IPS DF 6.9 (cell line): ENCODE results near the gene PYURF.
"Not testable (repeated sequence)": the region's sequence is repeated elsewhere in the genome, so short reads cannot be mapped to it uniquely, and the experiment has no call there.

ENCODE experiments used
- DNase-seq: peaks from one replicate; pipeline ENCODE4 v3.0.0-alpha.2; 2013; ENCODE audit warnings: low read depth, low spot score
- H3K27ac ChIP-seq: one replicate; pipeline ENCODE4 v1.5.1; 2013; ENCODE audit warnings: low read length, control low read depth
- H3K27me3 ChIP-seq: 2 replicates; pipeline ENCODE4 v1.6.1; 2013; ENCODE audit warnings: mild to moderate bottlenecking, low read length; ENCODE audit not compliant: control insufficient read depth, insufficient read depth
- H3K36me3 ChIP-seq: 2 replicates; pipeline ENCODE4 v1.6.1; 2013; ENCODE audit warnings: low read length; ENCODE audit not compliant: control insufficient read depth, insufficient read depth
- H3K4me1 ChIP-seq: 2 replicates; pipeline ENCODE4 v1.6.1; 2013; ENCODE audit warnings: low read length; ENCODE audit not compliant: control insufficient read depth, insufficient read depth
- H3K4me3 ChIP-seq: 2 replicates; pipeline ENCODE4 v1.5.1; 2013; ENCODE audit warnings: mild to moderate bottlenecking, low read length
- H3K9me3 ChIP-seq: 2 replicates; pipeline ENCODE4 v1.6.1; 2013; ENCODE audit warnings: low read length, inconsistent platforms; ENCODE audit not compliant: control insufficient read depth, insufficient read depth
- WGBS: extraction: QIAGEN DNeasy Blood & Tissue Kit; methylation state at CpG from one replicate; pipeline ENCODE4 v1.1.7; 2013; ENCODE audit warnings: mixed read lengths, missing lambda C conversion rate; ENCODE audit not compliant: insufficient read length, insufficient coverage; 5-methylcytosine and 5-hydroxymethylcytosine counted together

Gene PYURF

GRCh38 chr4:88523325-88524129 is at the start of gene PYURF:
TSS of gene PYURF (minus strand) at chr4:88523776. CDS start at chr4:88523700, 76 bp downstream.
- no peak within 1 kb of the TSS for H3K27ac ChIP-seq
- no peaks in the 10 kb centered on the region for H3K27me3 ChIP-seq
- H3K36me3 ChIP-seq: no peaks in the 10 kb centered on the region; the same call in 1 of the 2 replicates
- WGBS: no CpG with 5 or more reads among the region's 68 CpGs
- peak within 1 kb of the TSS; percentile 63 for H3K4me3 ChIP-seq
- no peaks in the 10 kb centered on the region for H3K4me1 ChIP-seq
- DNase-seq: peak; percentile 75
- H3K9me3 ChIP-seq: no peaks in the 10 kb centered on the region

- Histone ChIP-seq H3K4me3 (no peak overlapping the region), H3K9me3 (no peaks in the 10 kb centered on the region), H3K27ac (no peak overlapping the region), H3K4me1 (no peaks in the 10 kb centered on the region), H3K27me3 (no peaks in the 10 kb centered on the region), H3K36me3 (no peaks in the 10 kb centered on the region)
- no peak for DNase-seq
Measured at GRCh38 chr4:88570001-88570400, 46.4 kb upstream of the PYURF start.

- H3K9me3 ChIP-seq: no peaks in the 10 kb centered on the region
- no peaks in the 10 kb centered on the region for H3K4me1 ChIP-seq
- H3K27me3 ChIP-seq: no peaks in the 10 kb centered on the region
- H3K27ac ChIP-seq: no peak overlapping the region
- WGBS: no CpG with 5 or more reads among the region's 1 CpG
- H3K4me3 ChIP-seq: no peak overlapping the region
- no peaks in the 10 kb centered on the region for H3K36me3 ChIP-seq
- DNase-seq: no peak
Measured at GRCh38 chr4:88567591-88567990, 44.0 kb upstream of the PYURF start.

- Histone ChIP-seq H3K9me3 (no peaks in the 10 kb centered on the region), H3K4me3 (no peak overlapping the region), H3K27me3 (no peaks in the 10 kb centered on the region), H3K27ac (no peak overlapping the region), H3K36me3 (no peaks in the 10 kb centered on the region), H3K4me1 (no peaks in the 10 kb centered on the region)
- no peak for DNase-seq
- no CpG with 5 or more reads among the region's 7 CpGs for WGBS
Measured at GRCh38 chr4:88549815-88550214, 26.2 kb upstream of the PYURF start.

DNA sequence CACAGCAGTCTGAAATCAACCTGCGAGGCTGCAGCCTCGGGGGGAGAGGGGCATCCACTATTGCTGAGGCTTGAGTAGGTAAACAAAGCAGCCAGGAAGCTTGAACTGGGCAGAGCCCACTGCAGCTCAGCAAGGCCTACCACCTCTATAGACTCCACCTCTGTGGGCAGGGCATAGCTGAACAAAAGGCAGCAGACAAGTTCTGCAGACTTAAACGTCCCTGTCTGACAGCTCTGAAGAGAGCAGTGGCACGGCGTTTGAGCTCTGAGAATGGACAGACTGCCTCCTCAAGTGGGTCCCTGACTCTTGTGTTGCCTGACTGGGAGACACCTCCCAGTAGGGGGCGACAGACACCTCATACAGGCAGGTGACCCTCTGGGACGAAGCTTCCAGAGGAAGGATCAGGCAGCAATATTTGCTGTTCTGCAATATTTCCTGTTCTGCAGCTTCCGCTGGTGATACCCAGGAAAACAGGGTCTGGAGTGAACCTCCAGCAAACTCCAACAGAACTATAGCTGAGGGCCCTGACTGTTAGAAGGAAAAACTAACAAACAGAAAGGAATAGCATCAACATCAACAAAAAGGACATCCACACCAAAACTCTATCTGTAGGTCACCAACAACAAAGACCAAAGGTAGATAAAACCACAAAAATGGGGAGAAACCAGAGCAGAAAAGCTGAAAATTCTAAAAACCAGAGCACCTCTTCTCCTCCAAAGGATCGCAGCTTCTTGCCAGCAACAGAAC is 15.9 kb upstream of the PYURF start:
- H3K4me3 ChIP-seq, H3K27ac ChIP-seq, H3K27me3 ChIP-seq, H3K36me3 ChIP-seq, H3K9me3 ChIP-seq, DNase-seq, H3K4me1 ChIP-seq: not testable (repeated sequence)
- WGBS: no CpG with 5 or more reads among the region's 9 CpGs

GRCh38 chr4:88537709-88538108 is 14.1 kb upstream of the PYURF start:
- no peaks in the 10 kb centered on the region for H3K27me3 ChIP-seq
- no peak overlapping the region for H3K27ac ChIP-seq
- WGBS: no CpG with 5 or more reads among the region's 1 CpG
- no peak for DNase-seq
- no peaks in the 10 kb centered on the region for H3K9me3 ChIP-seq
- no peaks in the 10 kb centered on the region for H3K36me3 ChIP-seq
- no peak overlapping the region for H3K4me3 ChIP-seq
- H3K4me1 ChIP-seq: no peaks in the 10 kb centered on the region; the same call in 1 of the 2 replicates

- Histone ChIP-seq H3K9me3 (no peaks in the 10 kb centered on the region), H3K4me1 (no peaks in the 10 kb centered on the region; the same call in 1 of the 2 replicates), H3K4me3 (no peak overlapping the region), H3K27ac (no peak overlapping the region), H3K27me3 (no peaks in the 10 kb centered on the region), H3K36me3 (no peaks in the 10 kb centered on the region)
- DNase-seq: no peak
- whole genome bisulfite sequencing: no CpG with 5 or more reads among the region's 2 CpGs
Measured at GRCh38 chr4:88535090-88535755, 11.6 kb upstream of the PYURF start.

GRCh38 chr4:88533937-88534750 is 10.6 kb upstream of the PYURF start:
- Histone ChIP-seq H3K9me3 (no peaks in the 10 kb centered on the region), H3K36me3 (no peaks in the 10 kb centered on the region), H3K4me3 (no peak overlapping the region), H3K27me3 (no peaks in the 10 kb centered on the region), H3K4me1 (no peaks in the 10 kb centered on the region; the same call in 1 of the 2 replicates), H3K27ac (no peak overlapping the region)
- no peak for DNase-seq
- no CpG with 5 or more reads among the region's 4 CpGs for WGBS

- H3K36me3 ChIP-seq: no peaks in the 10 kb centered on the region
- H3K4me3 ChIP-seq: peak overlapping the region; percentile 30; the same call in 1 of the 2 replicates
- H3K9me3 ChIP-seq: no peaks in the 10 kb centered on the region
- no CpG with 5 or more reads among the region's 6 CpGs for WGBS
- H3K4me1 ChIP-seq: no peaks in the 10 kb centered on the region
- no peak overlapping the region for H3K27ac ChIP-seq
- no peaks in the 10 kb centered on the region for H3K27me3 ChIP-seq
- DNase-seq: no peak
Measured at GRCh38 chr4:88533088-88533790, 9.7 kb upstream of the PYURF start.
